Mucosa of descending colon (tissue), 3 donors: Measurements from ENCODE around the gene ELAVL3. TPM values are rescaled to one million over a fixed set of nuclear protein-coding genes. Genes with fewer than 3 reads are reported as not detected.
A peak's percentile ranks its signal among the peaks of the same experiment; 100 is the strongest.

Source experiments
- ATAC-seq: fragments of 200-7000 bp; cut with Tn5 transposase; one replicate; pipeline ENCODE4 v1.9.1; 2020; ENCODE audit warnings: mild to moderate bottlenecking, moderate library complexity
- DNase-seq, 3 donors: peaks; one replicate each; pipeline ENCODE4 v3.0.0-alpha.2; 2020
- H3K36me3 ChIP-seq: fragments of 200-600 bp; one replicate; pipeline ENCODE4 v1.8.0; 2021; ENCODE audit warnings: low read depth, mild to moderate bottlenecking
- H3K4me1 ChIP-seq: fragments of 200-600 bp; one replicate; pipeline ENCODE4 v1.8.0; 2021; ENCODE audit warnings: low read depth, mild to moderate bottlenecking
- H3K4me3 ChIP-seq: fragments of 200-600 bp; one replicate; pipeline ENCODE4 v1.8.0; 2021; ENCODE audit warnings: mild to moderate bottlenecking
- H3K9me3 ChIP-seq: fragments of 200-600 bp; one replicate; pipeline ENCODE4 v1.8.0; 2021; ENCODE audit warnings: mild to moderate bottlenecking
- intact Hi-C, 2 donors: fragments of 100-400 bp; cut with DNase I in 1 of 2; cut with micrococcal nuclease in 1 of 2; formaldehyde crosslinking; loops; one replicate each; pipeline versions ENCODE4 v1.11.0 to v1.11.1; 2022; cut with DNase I, micrococcal nuclease
- total RNA-seq, 3 donors: library from RNA; stranded (reverse); fragmentation: NEBNext Ultra II Directional in 2 of 3; extraction: Animal tissue kit (Norgen Biotek cat#: 25700) in 2 of 3; gene quantifications; one replicate each; pipeline versions ENCODE4 v1.2.1 to v1.2.4, GENCODE V29; 2021 to 2023
- TF ChIP-seq, protein P1 (sequence below): fragments of 200-600 bp; IDR thresholded peaks from one replicate; pipeline ENCODE4 v1.8.0; 2022; ENCODE audit warnings: antibody characterized with exemption, mild to moderate bottlenecking
- donor health status: DM: no; HTN: no; CAD: no; lungs with moderate emphysema.
- donor health status: DM: no; HTN: no; CAD: no.
- donor health status: DM: no; HTN: yes; CAD: no.

ELAVL3 gene
- total RNA-seq, 3 donors from 2014 or later, result 0.51 to 2.5 TPM; not detected in 1

- H3K9me3 ChIP-seq, result no peaks in the 10 kb centered on the region
- TF ChIP-seq, protein P1, sequence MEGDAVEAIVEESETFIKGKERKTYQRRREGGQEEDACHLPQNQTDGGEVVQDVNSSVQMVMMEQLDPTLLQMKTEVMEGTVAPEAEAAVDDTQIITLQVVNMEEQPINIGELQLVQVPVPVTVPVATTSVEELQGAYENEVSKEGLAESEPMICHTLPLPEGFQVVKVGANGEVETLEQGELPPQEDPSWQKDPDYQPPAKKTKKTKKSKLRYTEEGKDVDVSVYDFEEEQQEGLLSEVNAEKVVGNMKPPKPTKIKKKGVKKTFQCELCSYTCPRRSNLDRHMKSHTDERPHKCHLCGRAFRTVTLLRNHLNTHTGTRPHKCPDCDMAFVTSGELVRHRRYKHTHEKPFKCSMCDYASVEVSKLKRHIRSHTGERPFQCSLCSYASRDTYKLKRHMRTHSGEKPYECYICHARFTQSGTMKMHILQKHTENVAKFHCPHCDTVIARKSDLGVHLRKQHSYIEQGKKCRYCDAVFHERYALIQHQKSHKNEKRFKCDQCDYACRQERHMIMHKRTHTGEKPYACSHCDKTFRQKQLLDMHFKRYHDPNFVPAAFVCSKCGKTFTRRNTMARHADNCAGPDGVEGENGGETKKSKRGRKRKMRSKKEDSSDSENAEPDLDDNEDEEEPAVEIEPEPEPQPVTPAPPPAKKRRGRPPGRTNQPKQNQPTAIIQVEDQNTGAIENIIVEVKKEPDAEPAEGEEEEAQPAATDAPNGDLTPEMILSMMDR, result no peak
- H3K4me1 ChIP-seq, result no peaks in the 10 kb centered on the region
- intact Hi-C loops, result loop anchor here in 1 of 2 donors (10.0 kb wide), 1 partner anchor 154 kb away; the partner anchor contains the start of gene TSPAN16
- H3K4me3 ChIP-seq, result no peak overlapping the region
- no peaks in the 10 kb centered on the region for H3K36me3 ChIP-seq
- DNase-seq, result no peak
- ATAC-seq, result no peak
These were observed 31.8 kb downstream of the ELAVL3 start for GRCh38 chr19:11448923-11449554.

DNA sequence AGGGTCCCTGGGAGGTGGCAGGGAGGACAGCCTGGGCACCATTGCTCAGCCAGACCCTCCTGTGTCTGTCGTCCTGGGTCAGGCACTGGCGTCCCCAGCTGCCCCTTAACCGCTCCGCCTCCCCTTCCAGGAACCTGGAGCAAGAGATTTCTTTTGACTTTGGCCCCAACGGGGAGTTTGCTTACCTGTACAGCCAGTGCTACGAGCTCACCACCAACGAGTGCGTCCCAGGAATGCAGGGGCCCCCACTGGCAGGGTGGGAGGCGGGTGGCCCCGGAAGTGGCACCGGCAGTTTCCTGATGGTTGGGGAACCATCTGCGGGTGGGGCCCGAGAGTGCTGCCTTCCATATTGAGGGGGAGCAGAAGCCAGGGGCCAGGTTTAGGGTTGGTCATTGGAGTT is 32.4 kb downstream of the ELAVL3 start:
- intact Hi-C loops, result loop anchor here in 1 of 2 donors (10.0 kb wide), 1 partner anchor 154 kb away; the partner anchor contains the start of gene TSPAN16
- H3K9me3 ChIP-seq, result no peaks in the 10 kb centered on the region
- H3K4me3 ChIP-seq, result no peak overlapping the region
- no peaks in the 10 kb centered on the region for H3K4me1 ChIP-seq
- no peaks in the 10 kb centered on the region for H3K36me3 ChIP-seq
- ATAC-seq (no peak), DNase-seq (no peak)
- TF ChIP-seq, protein P1, result no peak

- peaks cover 3% of the 10 kb centered on the region for H3K36me3 ChIP-seq
These were observed 33.2 kb downstream of the ELAVL3 start for GRCh38 chr19:11447347-11448262.

DNA sequence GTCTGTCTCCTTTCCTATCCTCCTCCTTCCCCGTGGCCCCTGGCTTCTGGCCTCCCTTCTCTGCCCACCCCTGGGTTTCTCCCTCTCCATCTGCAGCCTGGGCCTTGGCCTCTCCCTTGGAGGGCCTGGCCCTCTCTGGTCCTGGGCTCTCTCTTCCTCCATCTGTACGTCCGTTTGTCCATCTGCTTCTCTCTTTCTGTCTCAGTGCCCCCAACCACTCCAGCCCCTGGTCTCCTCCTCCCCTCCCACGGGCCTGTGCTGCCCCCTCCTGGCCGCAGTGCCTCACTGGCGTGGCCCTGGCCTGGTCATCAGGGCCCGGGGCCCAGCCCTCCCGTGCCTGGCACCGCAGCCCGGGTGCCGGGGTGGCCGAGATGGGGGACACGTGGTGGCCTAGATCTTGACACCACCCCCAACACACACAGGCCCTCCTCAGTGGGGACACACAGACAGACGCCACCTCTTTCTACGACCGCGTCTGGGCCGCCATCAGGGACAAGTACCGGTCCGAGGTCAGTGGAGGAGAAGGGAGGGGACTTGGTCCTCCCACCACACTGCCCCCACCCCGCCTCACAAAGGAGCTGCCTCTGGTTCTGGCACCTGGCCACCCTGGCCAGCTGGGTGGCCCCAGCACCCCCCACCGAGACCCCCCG is 34.1 kb downstream of the ELAVL3 start:
- no peaks in the 10 kb centered on the region for H3K9me3 ChIP-seq
- peak; percentile 73 for ATAC-seq
- no peaks in the 10 kb centered on the region for H3K4me1 ChIP-seq
- TF ChIP-seq, protein P1, result peak; percentile 56
- peaks cover 7% of the 10 kb centered on the region for H3K36me3 ChIP-seq
- no peak overlapping the region for H3K4me3 ChIP-seq
- DNase-seq, result peak in 2 of 3 donors; percentile 57 to 70
- intact Hi-C loops, result loop anchor here in 1 of 2 donors (10.0 kb wide), 1 partner anchor 152 kb away; the partner anchor contains the start of gene TSPAN16

More at GRCh38 chr19:11447347-11448262, 33.2 kb downstream of the ELAVL3 start:
- intact Hi-C loops, result loop anchor here in 1 of 2 donors (10.0 kb wide), 1 partner anchor 153 kb away; the partner anchor contains the start of gene TSPAN16
- H3K9me3 ChIP-seq, result no peaks in the 10 kb centered on the region
- H3K4me1 ChIP-seq, result no peaks in the 10 kb centered on the region
- DNase-seq, result no peak
- no peak for ATAC-seq
- H3K4me3 ChIP-seq, result no peak overlapping the region
- TF ChIP-seq, protein P1, result no peak

DNA sequence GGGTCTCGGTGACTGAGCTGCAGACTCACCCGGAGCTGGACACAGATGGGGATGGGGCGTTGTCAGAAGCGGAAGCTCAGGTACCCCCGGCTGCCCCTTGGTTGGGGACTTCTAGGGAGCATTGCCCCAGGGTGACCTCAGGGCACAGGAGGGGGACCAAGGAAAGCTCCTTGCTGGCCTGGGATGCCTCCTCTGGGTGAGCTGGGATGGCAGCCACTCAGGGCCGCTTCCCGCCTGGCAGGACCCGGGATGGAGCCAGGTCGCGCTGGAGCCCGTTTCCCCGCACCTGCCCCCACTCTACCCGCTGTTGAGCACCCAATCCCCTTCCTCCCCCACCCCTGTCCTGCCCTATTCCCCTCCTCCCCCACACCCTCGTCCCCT is 34.6 kb downstream of the ELAVL3 start:
- H3K4me1 ChIP-seq, result no peaks in the 10 kb centered on the region
- no peak overlapping the region for H3K4me3 ChIP-seq
- H3K36me3 ChIP-seq, result peaks cover 7% of the 10 kb centered on the region
- intact Hi-C loops, result loop anchor here in 1 of 2 donors (10.0 kb wide), 1 partner anchor 151 kb away; the partner anchor contains the start of gene TSPAN16
- H3K9me3 ChIP-seq, result no peaks in the 10 kb centered on the region
- DNase-seq (no peak), ATAC-seq (no peak)
- TF ChIP-seq, protein P1, result no peak
